Ishikawa (cell line): ENCODE data around the gene CXXC4.

ENCODE experiments used
- CREB1 ChIP-seq: IDR thresholded peaks from 2 replicates; pipeline ENCODE4 v1.6.1; 2012; ENCODE audit warnings: low read depth
- EGR1 ChIP-seq: IDR thresholded peaks from 2 replicates; pipeline ENCODE4 v1.6.1; 2012
- EP300 ChIP-seq: IDR thresholded peaks from 2 replicates; pipeline ENCODE4 v1.6.1; 2012; ENCODE audit warnings: borderline replicate concordance
- FOXM1 ChIP-seq: IDR thresholded peaks from 2 replicates; pipeline ENCODE4 v1.6.1; 2012; ENCODE audit warnings: low read depth, borderline replicate concordance
- RAD21 ChIP-seq: IDR thresholded peaks from 2 replicates; pipeline ENCODE4 v1.6.1; 2012; ENCODE audit warnings: low read depth

DNA sequence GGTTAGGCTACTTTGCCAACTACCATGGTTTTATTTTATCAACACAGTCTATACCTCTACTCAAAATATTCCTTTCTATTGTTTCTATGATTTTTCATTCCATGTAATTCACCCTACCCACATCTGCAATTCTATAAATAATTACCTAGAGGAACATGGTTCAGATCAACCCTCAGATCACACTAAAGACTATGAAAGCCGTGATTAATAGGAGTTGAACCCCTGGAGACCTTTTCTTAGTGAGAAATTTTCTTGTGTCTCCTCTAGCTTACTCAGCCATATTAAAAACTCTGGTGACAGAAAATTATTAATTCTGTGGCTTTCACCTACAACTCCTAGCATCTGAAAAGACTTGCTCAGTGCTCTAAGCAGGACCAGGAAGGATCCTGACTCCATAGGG is 38.5 kb upstream of the CXXC4 start:
- TF ChIP-seq RAD21 (no peak), EP300 (no peak), CREB1 (no peak), EGR1 (no peak), FOXM1 (no peak)
